Endothelial cell of umbilical vein (primary cell): ENCODE results near the gene LOXHD1.

Source experiments
- CTCF ChIP-seq, 2 donors: IDR thresholded peaks; 1 replicate in 1 of 2; 2 replicates in 1 of 2; pipeline ENCODE4 v1.5.1; 2011; ENCODE audit warnings: low read length in 2 of 2, mild to moderate bottlenecking in 2 of 2, moderate library complexity in 2 of 2, control low read depth in 1 of 2, inconsistent platforms in 1 of 2, low read depth in 1 of 2; ENCODE audit not compliant: insufficient read depth in 1 of 2; ENCODE audit errors: extremely low read depth in 1 of 2
- POLR2A ChIP-seq: IDR thresholded peaks from 2 replicates; pipeline ENCODE4 v1.6.1; 2012; ENCODE audit warnings: low read depth, mild to moderate bottlenecking, control low read depth, low read length
- POLR2AphosphoS5 ChIP-seq: IDR thresholded peaks from 2 replicates; pipeline ENCODE4 v1.6.1; 2012; ENCODE audit warnings: low read depth, mild to moderate bottlenecking, control low read depth, low read length, moderate library complexity; ENCODE audit not compliant: insufficient read depth

GRCh38 chr18:46497129-46497528 is 159.9 kb downstream of the LOXHD1 start:
- TF ChIP-seq CTCF (IDR thresholded peaks at IDR 0.05; ENCODE audit: extremely low read depth in 1 of 2, insufficient read depth in 1 of 2, low read depth in 1 of 2, low read length in 2 of 2) (no peak), POLR2A (no peak), POLR2AphosphoS5 (no peak)
